OCI-LY7 (cell line): ENCODE data around the gene PSEN1. TPM values are rescaled to one million over a fixed set of nuclear protein-coding genes. Genes with fewer than 3 reads are reported as not detected.

Source experiments
- BruUV-seq: library from RNA; stranded (reverse); fragments of 400-500 nt; replicated peaks from 2 replicates; lab custom pipeline; 2021; lab: Mats Ljungman, UMichigan
- CTCF ChIA-PET: fragments of 300-600 bp; sonication (Branson Sonifier 250); formaldehyde crosslinking; loops from one replicate; lab custom pipeline; 2022; ENCODE audit warnings: antibody characterized with exemption; ENCODE audit not compliant: unreplicated experiment; lab: Charles Lee
- POLR2A ChIA-PET: fragments of 300-600 bp; sonication (Branson Sonifier 250); formaldehyde crosslinking; loops from one replicate; lab custom pipeline; 2022; ENCODE audit warnings: antibody characterized with exemption; lab: Charles Lee
- DNase-seq: peaks from one replicate; pipeline ENCODE4 v3.0.0-alpha.2; 2015; ENCODE audit warnings: low spot score
- H2AFZ ChIP-seq: fragments of 200-600 bp; sonication (generic), shearing (Covaris generic); 2 replicates; pipeline ENCODE4 v1.6.1; 2014; ENCODE audit warnings: mild to moderate bottlenecking, antibody characterized with exemption, low read length, moderate library complexity
- H3K27ac ChIP-seq: fragments of 200-600 bp; sonication (generic); 2 replicates; pipeline ENCODE4 v1.5.1; 2014; ENCODE audit warnings: mixed run types, low read depth, mild to moderate bottlenecking, moderate library complexity, low read length, inconsistent platforms; ENCODE audit not compliant: poor library complexity, severe bottlenecking
- H3K36me3 ChIP-seq: fragments of 200-600 bp; sonication (generic); 2 replicates; pipeline ENCODE4 v1.6.1; 2014; ENCODE audit warnings: mild to moderate bottlenecking, antibody characterized with exemption, low read length, moderate library complexity, mixed read lengths; ENCODE audit not compliant: insufficient read depth
- H3K4me1 ChIP-seq: fragments of 200-600 bp; sonication (generic); 2 replicates; pipeline ENCODE4 v1.5.1; 2014; ENCODE audit warnings: mild to moderate bottlenecking, low read length; ENCODE audit not compliant: insufficient read depth, poor library complexity, severe bottlenecking
- H3K4me2 ChIP-seq: fragments of 200-600 bp; sonication (generic); 2 replicates; pipeline ENCODE4 v1.6.1; 2014; ENCODE audit warnings: mild to moderate bottlenecking, low read length
- H3K4me3 ChIP-seq: fragments of 200-600 bp; sonication (generic); 2 replicates; pipeline ENCODE4 v1.5.1; 2014; ENCODE audit warnings: mild to moderate bottlenecking, low read depth, low read length; ENCODE audit not compliant: poor library complexity, severe bottlenecking
- H3K79me2 ChIP-seq: fragments of 200-600 bp; sonication (generic); 2 replicates; pipeline ENCODE4 v1.6.1; 2016; ENCODE audit warnings: low read depth, mild to moderate bottlenecking, low read length, moderate library complexity, mixed read lengths; ENCODE audit not compliant: insufficient read depth
- H3K9me2 ChIP-seq: fragments of 200-600 bp; sonication (generic); 2 replicates; pipeline ENCODE4 v1.6.1; 2016; ENCODE audit warnings: mild to moderate bottlenecking, low read length, mixed read lengths; ENCODE audit not compliant: insufficient read depth
- H3K9me3 ChIP-seq: fragments of 200-600 bp; sonication (generic); 2 replicates; pipeline ENCODE4 v1.6.1; 2014; ENCODE audit warnings: mild to moderate bottlenecking, mixed run types, low read length, mixed read lengths
- H4K20me1 ChIP-seq: fragments of 200-600 bp; sonication (generic); 2 replicates; pipeline ENCODE4 v1.6.1; 2014; ENCODE audit warnings: mild to moderate bottlenecking, antibody characterized with exemption, low read length, moderate library complexity, mixed read lengths; ENCODE audit not compliant: insufficient read depth
- EZH2phosphoT487 ChIP-seq: fragments of 200-600 bp; sonication (generic); IDR thresholded peaks from 2 replicates; pipeline ENCODE4 v1.6.1; 2018; ENCODE audit warnings: low read depth, borderline replicate concordance, mild to moderate bottlenecking, mixed run types, antibody characterized with exemption, low read length, moderate library complexity, mixed read lengths
- intact Hi-C: fragments of 100-400 bp; cut with micrococcal nuclease; formaldehyde crosslinking; loops from one replicate; pipeline ENCODE4 v1.10.0; 2022; ENCODE audit not compliant: unreplicated experiment
- total RNA-seq, 2 experiments: library from RNA; depleted of rRNA in 1 of 2; stranded (reverse); fragments of >200 nt in 1 of 2; shearing (Covaris generic) in 1 of 2; gene quantifications; 2 replicates each; pipeline ENCODE4 v1.2.3, GENCODE V29; 2014 to 2022
- TF ChIP-seq, protein P1 (sequence below): fragments of 200-600 bp; sonication (generic); conservative IDR thresholded peaks from 2 replicates; pipeline ENCODE4 v1.5.1; 2014; ENCODE audit warnings: mild to moderate bottlenecking, antibody characterized with exemption, low read length, moderate library complexity, mixed read lengths

Gene PSEN1
- total RNA-seq, 2 experiments from 2014 or later: 24.4 to 28.0 TPM

GRCh38 chr14:73260574-73260973 is 124.3 kb downstream of the PSEN1 start:
- DNase-seq: no peak
- H3K4me3 ChIP-seq: no peak overlapping the region
- H3K79me2 ChIP-seq: no peaks in the 10 kb centered on the region
- no TSS peak for BruUV-seq
- ChIA-PET POLR2A (no interaction called here), CTCF (no interaction called here)
- H4K20me1 ChIP-seq: no peaks in the 10 kb centered on the region
- peaks cover 10% of the 10 kb centered on the region for H3K4me1 ChIP-seq
- H2AFZ ChIP-seq: no peak overlapping the region
- H3K9me3 ChIP-seq: no peaks in the 10 kb centered on the region
- intact Hi-C loops: no loop called here
- H3K36me3 ChIP-seq: no peaks in the 10 kb centered on the region
- no peak overlapping the region for H3K27ac ChIP-seq
- H3K4me2 ChIP-seq: no peak overlapping the region
- H3K9me2 ChIP-seq: no peaks in the 10 kb centered on the region
- no peak for TF ChIP-seq EZH2phosphoT487
- TF ChIP-seq, protein P1, sequence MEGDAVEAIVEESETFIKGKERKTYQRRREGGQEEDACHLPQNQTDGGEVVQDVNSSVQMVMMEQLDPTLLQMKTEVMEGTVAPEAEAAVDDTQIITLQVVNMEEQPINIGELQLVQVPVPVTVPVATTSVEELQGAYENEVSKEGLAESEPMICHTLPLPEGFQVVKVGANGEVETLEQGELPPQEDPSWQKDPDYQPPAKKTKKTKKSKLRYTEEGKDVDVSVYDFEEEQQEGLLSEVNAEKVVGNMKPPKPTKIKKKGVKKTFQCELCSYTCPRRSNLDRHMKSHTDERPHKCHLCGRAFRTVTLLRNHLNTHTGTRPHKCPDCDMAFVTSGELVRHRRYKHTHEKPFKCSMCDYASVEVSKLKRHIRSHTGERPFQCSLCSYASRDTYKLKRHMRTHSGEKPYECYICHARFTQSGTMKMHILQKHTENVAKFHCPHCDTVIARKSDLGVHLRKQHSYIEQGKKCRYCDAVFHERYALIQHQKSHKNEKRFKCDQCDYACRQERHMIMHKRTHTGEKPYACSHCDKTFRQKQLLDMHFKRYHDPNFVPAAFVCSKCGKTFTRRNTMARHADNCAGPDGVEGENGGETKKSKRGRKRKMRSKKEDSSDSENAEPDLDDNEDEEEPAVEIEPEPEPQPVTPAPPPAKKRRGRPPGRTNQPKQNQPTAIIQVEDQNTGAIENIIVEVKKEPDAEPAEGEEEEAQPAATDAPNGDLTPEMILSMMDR: no peak

- H4K20me1 ChIP-seq: no peaks in the 10 kb centered on the region
- peaks cover 10% of the 10 kb centered on the region for H3K4me1 ChIP-seq
- no peak for DNase-seq
- TF ChIP-seq, protein P1: no peak
- TF ChIP-seq EZH2phosphoT487: no peak
- POLR2A ChIA-PET: no interaction called here
- CTCF ChIA-PET: no interaction called here
- no peaks in the 10 kb centered on the region for H3K79me2 ChIP-seq
- no peak overlapping the region for H3K4me3 ChIP-seq
- H3K36me3 ChIP-seq: no peaks in the 10 kb centered on the region
- H2AFZ ChIP-seq: no peak overlapping the region
- no TSS peak for BruUV-seq
- no peaks in the 10 kb centered on the region for H3K9me2 ChIP-seq
- no peaks in the 10 kb centered on the region for H3K9me3 ChIP-seq
- H3K27ac ChIP-seq: no peak overlapping the region
- intact Hi-C loops: no loop called here
- no peak overlapping the region for H3K4me2 ChIP-seq
Observed at GRCh38 chr14:73261075-73261474, 124.8 kb downstream of the PSEN1 start.

- H3K79me2 ChIP-seq: no peaks in the 10 kb centered on the region
- POLR2A ChIA-PET: no interaction called here
- no peak overlapping the region for H3K4me3 ChIP-seq
- H3K4me2 ChIP-seq: no peak overlapping the region
- BruUV-seq: no TSS peak
- DNase-seq: no peak
- no peak overlapping the region for H2AFZ ChIP-seq
- H3K36me3 ChIP-seq: no peaks in the 10 kb centered on the region
- no peaks in the 10 kb centered on the region for H3K9me3 ChIP-seq
- H3K4me1 ChIP-seq: peaks cover 10% of the 10 kb centered on the region
- CTCF ChIA-PET: no interaction called here
- TF ChIP-seq, protein P1: no peak
- no peak for TF ChIP-seq EZH2phosphoT487
- no peaks in the 10 kb centered on the region for H4K20me1 ChIP-seq
- intact Hi-C loops: no loop called here
- H3K27ac ChIP-seq: no peak overlapping the region
- H3K9me2 ChIP-seq: no peaks in the 10 kb centered on the region
Observed at GRCh38 chr14:73261520-73262426, 125.5 kb downstream of the PSEN1 start.
